Erythroblast (primary cell): ENCODE data around the gene PPCS.

ENCODE experiments used
- DNase-seq, 2 experiments: peaks; one replicate each; lab custom pipeline; 2025; lab: John Stamatoyannopoulos, UW
- GATA1 ChIP-seq: IDR thresholded peaks from 2 replicates; pipeline ENCODE4 v1.6.1; 2011; ENCODE audit warnings: low read depth, mild to moderate bottlenecking, control low read depth, low read length, moderate library complexity
- POLR2A ChIP-seq: IDR thresholded peaks from 2 replicates; pipeline ENCODE4 v1.6.1; 2011; ENCODE audit warnings: mild to moderate bottlenecking, low read length

The PPCS gene

DNA sequence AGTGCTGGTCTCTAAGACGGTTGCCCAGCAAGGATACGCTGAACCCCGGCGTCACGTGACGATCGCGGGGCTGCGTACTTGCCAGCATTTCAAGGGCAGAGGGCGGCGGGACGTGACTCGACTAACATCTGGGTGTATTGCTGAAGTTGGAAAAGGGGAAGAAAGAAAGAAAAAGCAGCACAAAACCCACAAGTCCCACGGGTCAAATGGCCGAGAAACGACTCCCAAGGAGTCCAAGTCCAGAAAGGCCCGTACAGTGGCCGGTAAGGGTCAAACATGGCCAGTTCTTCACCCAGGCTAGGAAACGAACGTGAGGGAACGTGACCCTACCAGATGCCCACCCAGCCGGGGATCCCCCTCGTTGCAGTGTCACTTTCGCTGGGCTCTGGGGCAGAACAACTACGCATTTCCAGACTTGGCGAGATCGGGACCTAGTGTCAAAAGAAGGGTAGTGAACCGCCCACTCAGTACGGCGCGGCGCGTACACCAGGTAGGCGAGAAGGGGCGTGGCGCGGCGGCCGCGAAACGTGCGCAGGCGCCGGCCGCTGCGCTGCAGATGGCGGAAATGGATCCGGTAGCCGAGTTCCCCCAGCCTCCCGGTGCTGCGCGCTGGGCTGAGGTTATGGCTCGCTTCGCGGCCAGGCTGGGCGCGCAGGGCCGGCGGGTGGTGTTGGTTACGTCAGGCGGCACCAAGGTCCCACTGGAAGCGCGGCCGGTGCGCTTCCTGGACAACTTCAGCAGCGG lies at the start of gene PPCS, which contains the start of gene ZMYND12:
Gene PPCS, plus strand, starts transcription at position 534 of the 744 bp plus-strand sequence. Its CDS starts 23 bp downstream, at position 557.
Gene ZMYND12, minus strand, starts transcription at position 13 of the 744 bp plus-strand sequence. CDS start 25 bp downstream, outside the sequence.
- TF ChIP-seq POLR2A, result peak; percentile 91
- TF ChIP-seq GATA1, result no peak
- DNase-seq, result peak; percentile 93

- DNase-seq, result no peak
- TF ChIP-seq GATA1 (no peak), POLR2A (no peak)
Observed at GRCh38 chr1:42414551-42415496, 41.5 kb upstream of the PPCS start.

GRCh38 chr1:42417166-42417565 lies 39.2 kb upstream of the PPCS start:
- TF ChIP-seq GATA1, result no peak
- no peak for TF ChIP-seq POLR2A
- no peak for DNase-seq

GRCh38 chr1:42418516-42418915 lies 37.8 kb upstream of the PPCS start:
- no peak for TF ChIP-seq POLR2A
- TF ChIP-seq GATA1, result no peak
- no peak for DNase-seq

DNA sequence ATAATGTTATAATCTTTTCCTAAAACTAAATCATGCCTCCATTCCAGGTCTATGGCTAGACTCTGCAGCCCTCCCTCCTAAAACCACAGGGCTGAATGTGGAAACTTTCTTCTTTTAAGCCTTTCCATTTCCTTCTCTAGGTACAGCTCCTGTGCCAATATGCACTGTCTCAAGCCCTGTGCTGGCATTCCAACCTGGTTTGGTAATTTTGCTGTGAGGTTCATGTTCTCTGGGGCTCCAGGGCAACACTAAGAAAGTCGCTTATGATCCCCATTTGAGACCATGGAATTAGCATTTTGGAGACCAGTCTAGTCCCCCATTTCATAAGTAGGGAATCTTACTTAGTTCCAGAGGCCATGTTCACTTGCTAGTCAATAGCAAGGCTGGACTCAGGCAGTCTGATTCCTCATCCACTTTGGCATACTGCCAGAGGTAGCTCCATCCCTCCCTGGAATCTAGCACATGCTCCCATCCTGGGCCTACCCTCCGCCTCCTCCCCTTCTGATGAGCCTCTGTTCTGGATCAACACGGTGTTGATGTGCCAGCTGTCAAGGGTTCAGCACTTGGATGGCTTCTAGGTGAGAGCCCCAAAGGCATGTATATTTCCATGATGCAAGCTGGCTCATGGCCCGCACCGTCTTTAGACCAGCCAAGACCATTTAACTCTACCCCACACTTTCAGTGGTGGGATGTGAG lies 37.1 kb upstream of the PPCS start:
- DNase-seq, result no peak
- no peak for TF ChIP-seq POLR2A
- TF ChIP-seq GATA1, result no peak

GRCh38 chr1:42420121-42420520 lies 36.2 kb upstream of the PPCS start:
- DNase-seq, result no peak
- TF ChIP-seq GATA1, result no peak
- TF ChIP-seq POLR2A, result no peak

GRCh38 chr1:42420911-42421585 lies 35.3 kb upstream of the PPCS start:
- TF ChIP-seq POLR2A, result no peak
- TF ChIP-seq GATA1, result no peak

GRCh38 chr1:42422737-42423136 lies 33.6 kb upstream of the PPCS start:
- TF ChIP-seq GATA1, result no peak
- TF ChIP-seq POLR2A, result no peak
- no peak for DNase-seq

More at GRCh38 chr1:42420911-42421585, 35.3 kb upstream of the PPCS start:
- DNase-seq, result no peak

GRCh38 chr1:42423681-42424080 lies 32.7 kb upstream of the PPCS start:
- DNase-seq, result no peak

DNA sequence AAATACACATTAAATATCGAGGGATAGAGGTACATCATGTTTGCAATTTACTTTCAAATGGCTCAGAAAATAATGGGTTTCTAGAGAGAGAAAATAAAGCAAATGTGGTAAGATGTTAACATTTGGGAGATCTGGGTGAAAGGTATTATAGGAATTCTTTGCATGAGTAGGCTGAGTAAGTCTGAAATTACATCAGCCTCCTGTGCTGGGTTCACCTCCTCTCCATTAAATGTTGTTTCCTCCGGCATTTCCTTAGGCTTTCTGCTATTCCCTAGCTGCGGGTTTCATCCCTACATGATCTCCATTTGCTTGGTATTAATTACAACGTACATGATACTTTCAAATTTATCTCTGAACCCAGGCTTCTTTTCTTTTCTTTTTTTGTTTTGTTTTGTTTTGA lies 32.1 kb upstream of the PPCS start:
- TF ChIP-seq GATA1 (no peak), POLR2A (no peak)
- DNase-seq, result no peak

More at GRCh38 chr1:42423681-42424080, 32.7 kb upstream of the PPCS start:
- TF ChIP-seq GATA1, result no peak

- DNase-seq, result no peak
- TF ChIP-seq GATA1, result no peak
- TF ChIP-seq POLR2A, result no peak
Observed at GRCh38 chr1:42427240-42427639, 29.1 kb upstream of the PPCS start.

GRCh38 chr1:42429603-42430002 lies 26.7 kb upstream of the PPCS start:
- no peak for TF ChIP-seq GATA1
- no peak for TF ChIP-seq POLR2A
- DNase-seq, result no peak

DNA sequence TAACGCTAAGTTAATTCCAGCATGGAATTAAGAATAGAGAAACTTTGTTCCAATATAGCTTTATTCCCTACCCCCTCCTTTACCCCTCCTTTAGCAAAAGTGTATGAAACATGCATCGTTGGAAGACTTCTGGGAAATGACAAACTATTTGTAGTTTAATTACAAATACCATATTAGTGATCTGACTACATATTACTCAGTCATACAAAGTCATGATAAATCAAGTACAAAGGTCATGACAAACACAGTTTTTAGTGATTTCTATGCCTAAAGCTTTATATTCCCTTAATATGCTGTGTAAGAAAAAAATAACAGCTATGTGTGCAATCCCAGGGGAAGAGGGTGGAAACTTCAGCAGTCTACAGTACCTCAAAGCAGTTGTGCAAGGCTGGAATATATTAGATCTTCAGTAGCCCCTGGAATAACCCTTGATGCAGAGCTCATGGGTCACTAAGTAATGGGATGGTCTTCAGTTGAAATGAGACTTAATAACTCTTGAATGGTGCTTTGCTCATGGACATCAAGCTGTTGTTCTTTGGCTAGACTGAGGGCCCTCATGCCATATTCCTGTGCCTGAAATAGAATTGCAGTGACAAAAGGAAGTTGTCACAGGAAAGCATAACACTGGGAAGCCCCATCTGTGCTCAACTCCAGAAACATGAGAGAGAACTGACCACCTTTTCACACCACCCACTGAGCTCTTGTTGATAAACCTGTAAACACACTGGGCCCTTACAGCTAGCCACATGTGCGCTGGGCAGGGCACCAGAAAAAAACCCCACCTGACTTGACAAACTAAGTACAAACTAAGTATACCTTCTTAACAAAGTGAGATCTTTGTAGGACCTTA lies 25.8 kb upstream of the PPCS start:
- no peak for DNase-seq
- TF ChIP-seq POLR2A (no peak), GATA1 (no peak)
